Stimulated activated CD4-positive, alpha-beta T cell treated with anti-CD3 and anti-CD28 coated beads, Interleukin-1b, Interleukin-23, amount 100 ng/mL, for 1 hour (primary cell): ENCODE measurements around the gene ASL.
"Not testable (repeated sequence)": the region's sequence is repeated elsewhere in the genome, so short reads cannot be mapped to it uniquely, and the experiment has no call there.

Source experiments
- DNase-seq, 2 donors: peaks; one replicate each; pipeline ENCODE4 v3.0.0-alpha.2; 2020; ENCODE audit warnings: low read depth in 2 of 2

ASL gene

DNA sequence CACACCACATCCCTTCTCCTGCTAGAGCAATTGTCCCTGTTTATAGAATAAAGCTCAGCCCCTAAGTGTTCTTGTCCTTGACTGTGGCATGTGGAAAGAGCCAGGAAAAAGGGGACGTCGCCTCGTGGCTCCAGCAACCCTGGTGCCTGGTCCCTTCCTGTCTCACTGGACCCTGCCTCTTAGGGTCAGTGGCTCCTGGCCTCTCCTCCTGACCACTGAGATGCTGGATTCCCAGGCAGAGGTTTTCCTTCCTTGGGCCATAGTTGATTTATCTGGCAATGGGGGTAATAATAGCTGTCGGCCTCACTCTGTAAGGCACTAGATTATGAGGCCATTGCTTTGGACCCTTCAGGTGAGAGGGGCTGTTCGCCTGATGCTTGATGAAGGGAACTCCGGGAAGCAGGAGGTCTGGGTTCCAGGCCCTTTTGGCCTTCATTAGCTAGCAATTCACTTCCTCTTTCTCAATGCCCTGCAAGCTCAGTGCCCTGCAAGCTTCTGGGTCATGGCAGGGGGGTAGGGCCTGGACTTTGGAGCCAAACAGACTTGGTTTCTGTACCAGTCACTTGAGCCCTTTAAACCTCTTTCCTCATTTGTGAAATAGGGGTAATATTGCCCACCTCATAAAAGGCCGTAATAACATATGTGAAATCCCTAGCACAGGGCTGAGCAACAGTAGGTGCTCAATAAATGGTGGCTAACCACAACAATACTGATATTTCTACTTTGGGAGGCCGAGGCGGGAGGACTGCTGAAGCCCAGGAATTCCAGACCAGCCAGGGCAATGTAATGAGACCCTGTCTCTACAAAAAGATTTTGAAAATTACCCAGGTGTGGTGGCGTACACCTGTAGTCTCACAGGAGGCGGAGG is 1.1 kb downstream of the ASL start:
- DNase-seq: no peak

DNA sequence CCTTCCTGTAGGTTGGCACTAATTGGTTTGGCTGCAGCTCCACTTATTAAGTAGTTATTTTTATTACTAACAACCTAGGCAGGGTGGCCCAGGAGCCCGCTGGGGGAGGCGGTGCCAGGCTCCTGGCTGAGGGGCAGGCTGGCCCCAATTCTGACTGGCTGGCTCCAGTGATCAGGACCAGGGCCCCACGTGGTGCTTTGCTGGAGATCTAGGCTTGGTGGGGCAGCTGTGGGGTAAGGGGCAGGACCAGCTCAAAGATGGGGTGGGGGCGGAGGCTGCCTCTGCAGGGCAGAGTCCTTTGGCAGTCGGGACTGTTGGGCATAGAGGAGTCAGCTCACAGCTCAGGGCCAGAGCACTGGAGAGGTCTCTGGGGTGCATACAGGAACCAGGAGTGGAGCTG is 2.4 kb downstream of the ASL start:
- no peak for DNase-seq

GRCh38 chr7:66082083-66082482 is 6.5 kb downstream of the ASL start:
- no peak for DNase-seq

- no peak for DNase-seq
These were observed 7.3 kb downstream of the ASL start for GRCh38 chr7:66082886-66083415.

GRCh38 chr7:66083677-66084076 is 8.1 kb downstream of the ASL start:
- DNase-seq: no peak

DNA sequence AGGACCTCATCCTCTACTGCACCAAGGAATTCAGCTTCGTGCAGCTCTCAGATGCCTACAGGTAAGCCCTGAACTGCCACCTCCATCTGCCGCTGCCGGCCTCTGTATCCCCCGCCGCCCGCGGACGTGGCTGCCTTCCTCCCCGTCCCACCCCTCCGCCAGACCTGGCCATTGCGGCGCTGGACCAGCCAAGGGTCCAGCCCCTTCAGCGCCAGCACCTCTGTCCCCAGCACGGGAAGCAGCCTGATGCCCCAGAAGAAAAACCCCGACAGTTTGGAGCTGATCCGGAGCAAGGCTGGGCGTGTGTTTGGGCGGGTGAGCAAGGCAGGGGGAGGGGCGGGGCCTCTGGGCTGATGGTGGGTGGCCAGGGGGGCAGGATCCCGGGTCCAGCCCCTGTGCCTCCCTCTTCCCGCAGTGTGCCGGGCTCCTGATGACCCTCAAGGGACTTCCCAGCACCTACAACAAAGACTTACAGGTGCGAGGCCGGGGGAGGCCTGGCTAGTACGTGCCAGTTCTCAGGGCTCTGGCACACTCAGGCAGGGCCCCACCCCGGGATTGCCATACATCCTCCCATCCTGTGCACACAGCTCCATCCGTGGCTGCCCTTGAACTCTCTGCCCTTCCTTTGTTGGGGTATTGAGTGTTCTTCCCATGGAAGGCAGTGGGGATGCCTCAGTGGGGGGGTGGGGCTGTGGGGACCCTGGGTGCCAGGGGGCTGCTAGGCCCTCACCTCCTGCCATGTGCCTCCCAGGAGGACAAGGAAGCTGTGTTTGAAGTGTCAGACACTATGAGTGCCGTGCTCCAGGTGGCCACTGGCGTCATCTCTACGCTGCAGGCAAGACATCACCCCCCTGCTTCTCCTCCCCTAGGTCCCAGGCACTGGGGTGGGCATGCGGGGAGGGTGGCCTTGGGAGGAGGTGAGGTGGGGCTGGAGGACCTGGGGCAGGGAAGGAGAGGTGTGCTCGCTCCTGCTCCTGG is 13.5 kb downstream of the ASL start:
- DNase-seq: no peak

DNA sequence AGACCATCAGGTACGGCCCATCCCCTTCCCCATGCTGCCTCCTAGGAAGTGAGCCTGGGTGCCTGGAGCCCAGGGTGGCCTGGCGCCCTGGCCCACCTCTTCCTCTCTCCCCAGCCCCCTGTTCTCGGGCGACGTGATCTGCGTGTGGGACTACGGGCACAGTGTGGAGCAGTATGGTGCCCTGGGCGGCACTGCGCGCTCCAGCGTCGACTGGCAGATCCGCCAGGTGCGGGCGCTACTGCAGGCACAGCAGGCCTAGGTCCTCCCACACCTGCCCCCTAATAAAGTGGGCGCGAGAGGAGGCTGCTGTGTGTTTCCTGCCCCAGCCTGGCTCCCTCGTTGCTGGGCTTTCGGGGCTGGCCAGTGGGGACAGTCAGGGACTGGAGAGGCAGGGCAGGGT is 17.0 kb downstream of the ASL start:
- no peak for DNase-seq

DNA sequence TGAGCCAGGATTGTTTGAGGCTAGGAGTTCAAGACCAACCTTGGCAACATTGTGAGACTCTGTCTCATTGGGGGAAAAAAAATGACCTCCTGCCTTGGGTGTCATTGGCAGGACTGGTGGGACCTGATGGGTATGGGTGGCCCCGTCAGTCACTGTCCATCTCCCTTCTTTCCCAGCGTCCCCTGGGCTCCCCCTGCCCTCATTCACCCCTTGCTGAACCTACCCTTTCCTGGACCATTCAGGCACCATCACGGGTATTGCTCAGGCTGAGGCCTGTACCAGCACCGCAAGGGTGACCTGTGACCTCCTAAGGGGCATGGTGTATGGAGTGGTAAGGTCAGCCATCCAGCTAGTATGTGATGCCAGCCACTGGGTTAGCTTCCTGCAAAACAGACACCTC is 19.4 kb downstream of the ASL start:
- DNase-seq: no peak

DNA sequence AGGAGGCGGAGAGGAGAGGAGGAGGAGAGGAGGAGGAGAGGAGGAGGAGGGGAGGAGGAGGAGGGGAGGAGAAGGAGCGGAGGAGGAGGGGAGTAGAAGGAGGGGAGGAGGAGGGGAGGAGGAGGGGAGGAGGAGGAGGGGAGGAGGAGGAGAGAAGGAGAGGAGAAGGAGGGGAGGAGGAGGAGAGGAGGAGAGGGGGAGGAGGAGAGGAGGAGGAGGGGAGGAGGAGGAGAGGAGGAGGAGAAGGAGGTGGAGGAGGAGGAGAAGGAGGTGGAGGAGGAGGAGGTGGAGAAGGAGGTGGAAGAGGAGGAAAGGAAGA is 23.6 kb downstream of the ASL start:
- no peak for DNase-seq

DNA sequence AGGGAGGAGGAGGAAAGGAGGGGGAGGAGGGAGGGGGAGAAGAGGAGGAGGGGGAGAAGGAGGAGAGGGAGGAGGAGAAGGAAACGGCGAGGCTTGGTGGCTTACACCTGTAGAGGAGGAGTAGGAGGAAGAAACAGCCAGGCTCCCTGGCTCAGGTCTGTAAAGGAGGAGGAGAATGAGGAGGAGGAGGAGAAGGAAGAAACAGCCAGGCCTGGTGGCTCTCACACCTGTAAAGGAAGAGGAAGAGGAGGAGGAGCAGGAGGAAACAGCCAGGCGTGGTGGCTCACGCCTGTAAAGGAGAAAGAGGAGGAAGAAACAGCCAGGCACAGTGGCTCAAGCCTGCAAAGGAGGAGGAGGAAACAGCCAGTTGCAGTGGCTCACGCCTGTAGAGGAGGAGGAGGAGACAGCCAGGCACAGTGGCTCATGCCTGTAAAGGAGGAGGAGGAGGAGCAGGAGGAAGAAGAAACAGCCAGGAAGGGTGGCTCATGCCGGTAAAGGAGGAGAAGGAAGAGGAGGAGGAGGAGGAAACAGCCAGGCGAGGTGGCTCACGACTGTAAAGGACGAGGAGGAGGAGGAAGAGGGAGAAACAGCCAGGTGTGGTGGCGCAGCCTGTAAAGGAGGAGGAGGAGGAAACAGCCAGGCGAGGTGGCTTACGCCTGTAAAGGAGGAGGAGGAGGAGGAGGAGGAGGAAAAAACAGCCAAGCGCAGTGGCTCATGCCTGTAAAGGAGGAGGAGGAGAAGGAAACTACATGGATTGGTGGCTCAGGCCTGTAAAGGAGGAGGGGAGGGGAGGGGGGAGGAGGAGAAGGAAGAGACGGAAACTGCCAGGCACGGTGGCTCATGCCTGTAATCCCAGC is 24.2 kb downstream of the ASL start:
- DNase-seq: no peak

DNA sequence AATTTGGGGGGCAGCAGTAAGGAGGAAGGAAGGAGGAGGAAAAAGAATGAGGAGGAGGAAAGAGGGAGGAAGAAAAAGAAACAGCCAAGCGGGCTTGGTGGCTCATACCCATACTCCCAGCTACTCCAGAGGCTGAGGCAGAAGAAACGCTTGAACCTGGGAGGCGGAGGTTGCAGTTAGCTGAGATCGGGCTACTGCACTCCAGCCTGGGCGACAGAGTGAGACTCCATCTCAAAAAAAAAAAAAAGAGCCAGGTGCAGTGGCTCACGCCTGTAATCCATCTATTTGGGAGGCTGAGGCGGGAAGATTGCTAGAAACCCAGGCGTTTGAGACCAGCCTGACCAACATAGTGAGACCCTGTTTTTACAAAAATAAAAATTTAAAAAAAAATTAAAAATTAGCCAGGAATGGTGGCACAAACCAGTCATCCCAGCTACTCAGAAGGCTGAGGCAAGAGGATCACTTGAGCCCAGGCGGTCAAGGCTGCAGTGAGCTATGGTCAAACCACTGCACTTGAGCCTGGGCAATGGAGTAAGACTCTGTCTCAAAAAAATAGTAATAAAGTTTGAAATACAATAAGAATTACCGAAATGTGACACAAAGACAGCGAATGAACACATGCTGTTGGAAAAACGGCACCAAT is 24.9 kb downstream of the ASL start:
- no peak for DNase-seq

- DNase-seq: not testable (repeated sequence)
These were observed 26.5 kb downstream of the ASL start for GRCh38 chr7:66102168-66102567.

DNA sequence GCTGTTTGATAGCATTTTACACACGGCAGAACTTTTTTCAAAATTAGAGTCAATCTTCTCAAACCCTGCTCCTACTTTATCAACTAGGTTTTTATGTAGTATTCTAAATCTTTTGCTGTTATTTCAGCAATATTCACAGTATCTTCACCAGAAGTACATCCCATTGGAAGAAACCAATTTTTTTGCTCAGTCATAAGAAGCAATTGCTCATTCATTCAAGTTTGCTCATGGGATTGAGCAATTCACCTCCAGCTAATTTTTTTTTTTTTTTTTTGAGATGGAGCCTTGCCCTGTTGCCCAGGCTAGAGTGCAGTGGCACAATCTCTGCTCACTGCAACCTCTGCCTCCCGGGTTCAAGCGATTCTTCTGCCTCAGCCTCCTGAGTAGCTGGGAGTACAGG is 28.4 kb downstream of the ASL start:
- not testable (repeated sequence) for DNase-seq

- no peak for DNase-seq
These were observed 29.7 kb downstream of the ASL start for GRCh38 chr7:66105263-66105748.

- not testable (repeated sequence) for DNase-seq
These were observed 32.8 kb downstream of the ASL start for GRCh38 chr7:66108410-66108809.

DNA sequence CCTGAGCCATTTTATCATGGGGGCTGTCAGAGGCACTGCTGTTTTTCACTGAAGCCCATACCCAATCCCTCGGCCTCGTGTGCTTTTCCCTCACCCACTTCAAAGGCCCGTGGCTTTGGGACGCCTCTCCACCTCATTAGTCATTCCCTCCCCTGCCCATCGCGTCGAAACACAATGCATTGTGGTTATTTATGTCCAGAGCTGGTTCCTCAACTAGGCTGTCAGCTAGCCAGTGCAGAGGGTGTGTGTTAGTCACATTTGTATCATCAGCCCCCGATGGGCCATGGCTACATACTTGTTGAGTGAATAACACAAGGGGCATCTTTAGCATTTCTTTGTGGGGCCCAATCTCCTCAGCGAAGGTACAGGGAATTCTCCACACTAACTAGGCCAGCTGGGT is 35.2 kb downstream of the ASL start:
- DNase-seq: no peak

GRCh38 chr7:66114743-66115649 is 39.4 kb downstream of the ASL start, which contains the start of gene CRCP:
Gene CRCP, plus strand, starts transcription at chr7:66114847. Its CDS starts 116 bp downstream, at chr7:66114963.
- peak; percentile 39 to 73 for DNase-seq

GRCh38 chr7:66116680-66117420 is 41.2 kb downstream of the ASL start:
- DNase-seq: not testable (repeated sequence)

DNA sequence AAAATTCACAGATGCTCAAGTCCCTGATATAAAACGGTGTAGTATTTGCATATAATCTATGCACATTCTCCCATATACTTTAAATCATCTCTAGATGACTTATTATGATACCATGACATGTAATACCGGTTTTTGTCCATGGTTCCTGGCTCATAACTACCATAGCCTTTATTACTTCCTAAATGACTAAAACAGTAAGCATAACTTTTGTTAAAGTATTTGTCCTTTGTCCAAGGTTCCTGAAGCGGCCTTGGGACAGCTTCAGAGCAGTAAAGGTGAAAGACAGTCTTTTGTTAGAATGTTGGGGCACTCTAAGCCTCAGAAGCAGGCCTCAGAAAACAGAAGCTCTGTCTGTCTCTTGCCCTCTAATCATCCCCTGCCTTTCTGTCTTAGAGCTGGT is 43.0 kb downstream of the ASL start:
- no peak for DNase-seq
